Astrocyte of the cerebellum (primary cell): ENCODE results near the gene RABEP2.
"Not testable (repeated sequence)": the region's sequence is repeated elsewhere in the genome, so short reads cannot be mapped to it uniquely, and the experiment has no call there.

ENCODE experiments used
- DNase-seq: peaks from one replicate; pipeline ENCODE4 v3.0.0-alpha.2; 2011; ENCODE audit warnings: low read depth
- H3K4me3 ChIP-seq: 2 replicates; pipeline ENCODE4 v1.5.1; 2011; ENCODE audit warnings: mild to moderate bottlenecking, low read depth, low read length, moderate library complexity
- CTCF ChIP-seq: IDR thresholded peaks from 2 replicates; pipeline ENCODE4 v1.5.1; 2012; ENCODE audit warnings: low read length, low read depth, moderate library complexity, mild to moderate bottlenecking; ENCODE audit errors: missing control alignments
- in situ Hi-C: cut with HindIII; loops from 2 replicates; pipeline ENCODE4 v1.10.0; 2017; ENCODE audit warnings: low sequenced_read_pairs

The RABEP2 gene

GRCh38 chr16:28924762-28925385, at the start of gene RABEP2:
TSS of gene RABEP2 (minus strand) at chr16:28925238. CDS start at chr16:28925163, 75 bp downstream.
- TF ChIP-seq CTCF: no peak

GRCh38 chr16:28974437-28975157, 49.6 kb upstream of the RABEP2 start, which contains the start of gene SPNS1:
TSS of gene SPNS1 (plus strand) at chr16:28974778. CDS start at chr16:28975152, 374 bp downstream.
- in situ Hi-C loops: no loop called here
- peak within 1 kb of the TSS; percentile 98 for H3K4me3 ChIP-seq
- peak; percentile 94 for DNase-seq
- no peak for TF ChIP-seq CTCF

More at GRCh38 chr16:28924762-28925385, at the start of gene RABEP2:
- in situ Hi-C loops: no loop called here
- H3K4me3 ChIP-seq: peak within 1 kb of the TSS; percentile 83
- peak; percentile 60 for DNase-seq

GRCh38 chr16:28974007-28974436, 49.0 kb upstream of the RABEP2 start:
- peak; percentile 55 for DNase-seq

GRCh38 chr16:28969696-28970095, 44.7 kb upstream of the RABEP2 start:
- in situ Hi-C loops, H3K4me3 ChIP-seq, DNase-seq: not testable (repeated sequence)

More at GRCh38 chr16:28974007-28974436, 49.0 kb upstream of the RABEP2 start:
- in situ Hi-C loops: no loop called here
- peak; percentile 90 for TF ChIP-seq CTCF
- peak overlapping the region; percentile 98 for H3K4me3 ChIP-seq

- H3K4me3 ChIP-seq: no peak overlapping the region
- in situ Hi-C loops: no loop called here
- DNase-seq: no peak
- TF ChIP-seq CTCF: no peak
Measured at GRCh38 chr16:28967156-28967555, 42.1 kb upstream of the RABEP2 start.

- in situ Hi-C loops: loop anchor here (5.0 kb wide), 1 partner anchor 92 kb away; no protein-coding TSS in a partner anchor
- no peak overlapping the region for H3K4me3 ChIP-seq
- TF ChIP-seq CTCF: no peak
- no peak for DNase-seq
Measured at GRCh38 chr16:28964496-28964895, 39.5 kb upstream of the RABEP2 start.

GRCh38 chr16:28964072-28964471, 39.0 kb upstream of the RABEP2 start:
- no peak overlapping the region for H3K4me3 ChIP-seq
- DNase-seq: no peak
- no peak for TF ChIP-seq CTCF
- in situ Hi-C loops: loop anchor here (5.0 kb wide), 1 partner anchor 92 kb away; no protein-coding TSS in a partner anchor
